ENCODE measurements around the gene USP40.

Gene USP40

DNA sequence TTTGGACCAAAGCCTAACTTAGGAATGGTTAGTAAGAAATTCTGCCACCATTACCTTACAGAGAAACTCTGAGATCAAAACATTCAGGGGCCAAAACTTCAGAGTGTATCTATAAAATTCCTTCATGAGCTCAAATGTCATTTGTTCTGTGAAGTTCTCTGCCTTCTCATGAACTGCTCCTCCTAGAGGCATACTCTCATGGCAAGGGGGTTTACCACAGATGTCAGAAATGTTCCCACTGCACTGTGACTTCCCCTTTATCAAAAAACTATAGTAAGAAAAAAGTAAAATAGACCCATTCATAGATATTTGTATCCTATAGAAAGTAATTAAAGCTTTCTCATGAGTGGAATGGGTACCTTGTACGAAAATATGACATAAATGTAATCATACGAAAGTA lies 68.5 kb downstream of the USP40 start:
- Mint-ChIP-seq H3K27me3 (ENCODE audit: low read depth, poor library complexity) (no peaks in the 10 kb centered on the region), H3K36me3 (ENCODE audit: low read depth) (peaks cover 43% of the 10 kb centered on the region), H3K4me1 (peaks cover 14% of the 10 kb centered on the region), H3K4me3 (no peak overlapping the region), H3K9me3 (peaks cover 18% of the 10 kb centered on the region), H3K27ac (no peak overlapping the region)
- TF ChIP-seq, protein P1, sequence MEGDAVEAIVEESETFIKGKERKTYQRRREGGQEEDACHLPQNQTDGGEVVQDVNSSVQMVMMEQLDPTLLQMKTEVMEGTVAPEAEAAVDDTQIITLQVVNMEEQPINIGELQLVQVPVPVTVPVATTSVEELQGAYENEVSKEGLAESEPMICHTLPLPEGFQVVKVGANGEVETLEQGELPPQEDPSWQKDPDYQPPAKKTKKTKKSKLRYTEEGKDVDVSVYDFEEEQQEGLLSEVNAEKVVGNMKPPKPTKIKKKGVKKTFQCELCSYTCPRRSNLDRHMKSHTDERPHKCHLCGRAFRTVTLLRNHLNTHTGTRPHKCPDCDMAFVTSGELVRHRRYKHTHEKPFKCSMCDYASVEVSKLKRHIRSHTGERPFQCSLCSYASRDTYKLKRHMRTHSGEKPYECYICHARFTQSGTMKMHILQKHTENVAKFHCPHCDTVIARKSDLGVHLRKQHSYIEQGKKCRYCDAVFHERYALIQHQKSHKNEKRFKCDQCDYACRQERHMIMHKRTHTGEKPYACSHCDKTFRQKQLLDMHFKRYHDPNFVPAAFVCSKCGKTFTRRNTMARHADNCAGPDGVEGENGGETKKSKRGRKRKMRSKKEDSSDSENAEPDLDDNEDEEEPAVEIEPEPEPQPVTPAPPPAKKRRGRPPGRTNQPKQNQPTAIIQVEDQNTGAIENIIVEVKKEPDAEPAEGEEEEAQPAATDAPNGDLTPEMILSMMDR (IDR thresholded peaks at IDR 0.05), result no peak
- DNase-seq, result no peak

- peaks cover 14% of the 10 kb centered on the region for H3K4me1 Mint-ChIP-seq
- H3K27me3 Mint-ChIP-seq (ENCODE audit: low read depth, poor library complexity), result no peaks in the 10 kb centered on the region
- peaks cover 38% of the 10 kb centered on the region for H3K36me3 Mint-ChIP-seq (ENCODE audit: low read depth)
Measured at GRCh38 chr2:233497692-233498091, 68.9 kb downstream of the USP40 start.

GRCh38 chr2:233495503-233496496 lies 70.8 kb downstream of the USP40 start:
- no peak for DNase-seq
- TF ChIP-seq, protein P1 (IDR thresholded peaks at IDR 0.05), result no peak
- no peak overlapping the region for H3K27ac Mint-ChIP-seq
- H3K4me1 Mint-ChIP-seq, result peaks cover 14% of the 10 kb centered on the region
- no peak overlapping the region for H3K4me3 Mint-ChIP-seq
- H3K9me3 Mint-ChIP-seq, result no peaks in the 10 kb centered on the region
- H3K36me3 Mint-ChIP-seq (ENCODE audit: low read depth), result peaks cover 23% of the 10 kb centered on the region
- no peaks in the 10 kb centered on the region for H3K27me3 Mint-ChIP-seq (ENCODE audit: low read depth, poor library complexity)

More at GRCh38 chr2:233497692-233498091, 68.9 kb downstream of the USP40 start:
- H3K27ac Mint-ChIP-seq, result no peak overlapping the region
- TF ChIP-seq, protein P1 (IDR thresholded peaks at IDR 0.05), result no peak
- H3K4me3 Mint-ChIP-seq, result no peak overlapping the region
- peaks cover 14% of the 10 kb centered on the region for H3K9me3 Mint-ChIP-seq
- DNase-seq, result no peak

- Mint-ChIP-seq H3K27ac (no peak overlapping the region), H3K4me1 (peaks cover 9% of the 10 kb centered on the region), H3K9me3 (no peaks in the 10 kb centered on the region), H3K36me3 (ENCODE audit: low read depth) (peaks cover 27% of the 10 kb centered on the region), H3K4me3 (no peak overlapping the region), H3K27me3 (ENCODE audit: low read depth, poor library complexity) (no peaks in the 10 kb centered on the region)
- TF ChIP-seq, protein P1 (IDR thresholded peaks at IDR 0.05), result no peak
- DNase-seq, result no peak
Measured at GRCh38 chr2:233492751-233493150, 73.8 kb downstream of the USP40 start.

GRCh38 chr2:233492078-233492477 lies 74.5 kb downstream of the USP40 start:
- TF ChIP-seq, protein P1 (IDR thresholded peaks at IDR 0.05), result no peak
- no peaks in the 10 kb centered on the region for H3K9me3 Mint-ChIP-seq
- DNase-seq, result no peak
- no peaks in the 10 kb centered on the region for H3K27me3 Mint-ChIP-seq (ENCODE audit: low read depth, poor library complexity)
- H3K4me1 Mint-ChIP-seq, result peaks cover 3% of the 10 kb centered on the region
- peaks cover 26% of the 10 kb centered on the region for H3K36me3 Mint-ChIP-seq (ENCODE audit: low read depth)
- no peak overlapping the region for H3K4me3 Mint-ChIP-seq
- H3K27ac Mint-ChIP-seq, result no peak overlapping the region
